ENCODE data around the gene NHERF1. TPM values are rescaled to one million over a fixed set of nuclear protein-coding genes. Genes with fewer than 3 reads are reported as not detected.

The NHERF1 gene
- total and polyA plus RNA-seq, 2 donors (not counting 3 experiments of a cell fraction or from before 2014, with no cell fraction given): 24.4 to 26.9 TPM

- ChIA-PET POLR2A (interaction anchor here (1.0 kb wide), 1 partner anchor 22 kb away, joined by 10 read pairs; the partner anchor contains the start of gene NAT9), CTCF (interaction anchor here (1.3 to 14.0 kb wide), 4 partner anchors 45 to 160 kb away, joined by 3 to 325 read pairs (median 6); partner anchors contain the start of gene GRIN2C)
- Histone ChIP-seq H3K27me3 (ENCODE audit: control insufficient read depth in 2 of 2, insufficient read depth in 2 of 2, low read length in 2 of 2) (no peaks in the 10 kb centered on the region), H3K9me3 (replicated peaks; ENCODE audit: control insufficient read depth, insufficient read depth, low read length) (no peaks in the 10 kb centered on the region), H3K36me3 (ENCODE audit: control insufficient read depth in 2 of 2, extremely low read depth in 1 of 2, insufficient read depth in 2 of 2, low read length in 2 of 2) (peaks cover 8 to 10% of the 10 kb centered on the region in 2 experiments), H3K27ac (ENCODE audit: insufficient read depth, low read depth, low read length) (peak overlapping the region; percentile 21), H3K4me1 (ENCODE audit: control insufficient read depth, extremely low read depth, insufficient read depth, low read length) (peaks cover 24% of the 10 kb centered on the region), H2AFZ (ENCODE audit: low read depth, low read length) (no peak overlapping the region), H3K9ac (replicated peaks; ENCODE audit: extremely low read depth, insufficient read depth, low read length) (no peak overlapping the region), H3K79me2 (ENCODE audit: control insufficient read depth, insufficient read depth, low read length) (no peaks in the 10 kb centered on the region), H3K4me3 (replicated peaks in 1 of 3; ENCODE audit: insufficient read depth in 1 of 3, low read depth in 1 of 3, low read length in 3 of 3) (no peak overlapping the region), H3K4me2 (ENCODE audit: insufficient read depth, low read length) (no peak overlapping the region), H4K20me1 (replicated peaks; ENCODE audit: control insufficient read depth, extremely low read depth, insufficient read depth, low read length) (no peaks in the 10 kb centered on the region), H3K9me1 (replicated peaks; ENCODE audit: control insufficient read depth, extremely low read depth, insufficient read depth, low read length) (no peaks in the 10 kb centered on the region)
- FAIRE-seq (no peak), DNase-seq (ENCODE audit: low read depth, low spot score) (no peak)
- dilution Hi-C loops (cut with MboI; ENCODE audit: extremely low pct_ligation_motif_present, low sequenced_read_pairs) (no loop called here), intact Hi-C loops (cut with micrococcal nuclease) (loop anchor here (2.0 kb wide), 1 partner anchor 29 kb away; no protein-coding TSS in a partner anchor)
- TF ChIP-seq GATA2 (IDR thresholded peaks at IDR 0.05; ENCODE audit: insufficient read depth, insufficient read length, low read depth, low read length) (no peak), POLR2A (IDR thresholded peaks at IDR 0.05; ENCODE audit: low read depth, low read length) (no peak), JUN (IDR thresholded peaks at IDR 0.05; ENCODE audit: borderline replicate concordance, insufficient read depth, insufficient read length, low read depth) (no peak), EZH2 (IDR thresholded peaks at IDR 0.05; ENCODE audit: borderline replicate concordance, low read depth, low read length, severe bottlenecking) (no peak), MYC (IDR thresholded peaks at IDR 0.05; ENCODE audit: low read depth, low read length) (no peak), FOS (IDR thresholded peaks at IDR 0.05; ENCODE audit: borderline replicate concordance, insufficient read depth, low read length) (no peak), MAX (IDR thresholded peaks at IDR 0.05; ENCODE audit: insufficient read depth, insufficient read length) (no peak), POLR2AphosphoS5 (IDR thresholded peaks at IDR 0.05; ENCODE audit: insufficient read depth, low read depth, low read length) (no peak), CTCF (IDR thresholded peaks at IDR 0.05; ENCODE audit: extremely low read depth in 1 of 2, insufficient read depth in 1 of 2, low read depth in 1 of 2, low read length in 2 of 2) (no peak)
- no TSS peak for BruUV-seq (replicated peaks)
These were observed 49.4 kb downstream of the NHERF1 start for GRCh38 chr17:74797824-74798223.
